HG03520 (cell line): ENCODE measurements around the gene NUP160.
"Not testable (repeated sequence)": the region's sequence is repeated elsewhere in the genome, so short reads cannot be mapped to it uniquely, and the experiment has no call there.

Source experiments
- ATAC-seq: cut with Tn5 transposase; IDR thresholded peaks from one replicate; pipeline ENCODE4 v1.9.1; 2021; ENCODE audit warnings: mild to moderate bottlenecking, moderate library complexity; ENCODE audit not compliant: unreplicated experiment

The NUP160 gene

GRCh38 chr11:47847892-47848699, at the start of gene NUP160:
Gene NUP160 (minus strand): TSS chr11:47848350. CDS start chr11:47848318, 32 bp downstream.
- peak; percentile 75 for ATAC-seq

- no peak for ATAC-seq
Observed at GRCh38 chr11:47896199-47896598, 48.0 kb upstream of the NUP160 start.

GRCh38 chr11:47895035-47895434, 46.9 kb upstream of the NUP160 start:
- ATAC-seq, result no peak

- ATAC-seq, result not testable (repeated sequence)
Observed at GRCh38 chr11:47892546-47893276, 44.6 kb upstream of the NUP160 start.

- no peak for ATAC-seq
Observed at GRCh38 chr11:47891886-47892285, 43.7 kb upstream of the NUP160 start.

GRCh38 chr11:47889714-47890441, 41.7 kb upstream of the NUP160 start:
- ATAC-seq, result no peak

- ATAC-seq, result no peak
Observed at GRCh38 chr11:47887910-47888569, 39.9 kb upstream of the NUP160 start.

GRCh38 chr11:47886096-47886495, 37.9 kb upstream of the NUP160 start:
- no peak for ATAC-seq

GRCh38 chr11:47882437-47882836, 34.3 kb upstream of the NUP160 start:
- ATAC-seq, result not testable (repeated sequence)

GRCh38 chr11:47881145-47881544, 33.0 kb upstream of the NUP160 start:
- ATAC-seq, result no peak

- no peak for ATAC-seq
Observed at GRCh38 chr11:47879259-47880158, 31.4 kb upstream of the NUP160 start.

GRCh38 chr11:47875858-47876257, 27.7 kb upstream of the NUP160 start:
- ATAC-seq, result not testable (repeated sequence)

GRCh38 chr11:47870404-47870803, 22.3 kb upstream of the NUP160 start:
- ATAC-seq, result no peak

- no peak for ATAC-seq
Observed at GRCh38 chr11:47869544-47870393, 21.6 kb upstream of the NUP160 start.

GRCh38 chr11:47867823-47868222, 19.7 kb upstream of the NUP160 start:
- no peak for ATAC-seq

GRCh38 chr11:47866892-47867291, 18.7 kb upstream of the NUP160 start:
- not testable (repeated sequence) for ATAC-seq

GRCh38 chr11:47864901-47865300, 16.8 kb upstream of the NUP160 start:
- no peak for ATAC-seq

GRCh38 chr11:47863898-47864430, 15.8 kb upstream of the NUP160 start:
- no peak for ATAC-seq
